ENCODE results near the gene RAG1.

Gene RAG1

GRCh38 chr11:36578458-36578857, 10.7 kb downstream of the RAG1 start:
- no peak overlapping the region for H4K91ac ChIP-seq (ENCODE audit: low read length)
- H3K79me1 ChIP-seq (replicated peaks; ENCODE audit: low read length, poor library complexity, severe bottlenecking), result no peaks in the 10 kb centered on the region
- H3K4me3 ChIP-seq (ENCODE audit: insufficient read depth in 1 of 2, low read depth in 1 of 2, low read length in 2 of 2), result no peak overlapping the region
- peaks cover 0 to 5% of the 10 kb centered on the region in 2 experiments for H3K27me3 ChIP-seq (ENCODE audit: control insufficient read depth in 1 of 2, insufficient read depth in 1 of 2, low read length in 2 of 2)
- H3K27ac ChIP-seq (ENCODE audit: low read length, poor library complexity, severe bottlenecking), result no peak overlapping the region
- H3K14ac ChIP-seq (ENCODE audit: low read length in 2 of 2), result no peak overlapping the region
- H2AK5ac ChIP-seq (ENCODE audit: low read length, severe bottlenecking), result no peak overlapping the region
- H3K9me3 ChIP-seq (ENCODE audit: control insufficient read depth, low read length), result peaks cover 10% of the 10 kb centered on the region
- no peak overlapping the region for H2AFZ ChIP-seq (ENCODE audit: low read depth, low read length)
- H3K23ac ChIP-seq (ENCODE audit: low read length in 2 of 2), result no peak overlapping the region
- peaks cover 4% of the 10 kb centered on the region for H3K4me1 ChIP-seq (ENCODE audit: control insufficient read depth, insufficient read depth, low read depth, low read length)
- no peak overlapping the region for H2BK120ac ChIP-seq (ENCODE audit: low read depth, low read length)
- no peak overlapping the region for H3K18ac ChIP-seq (ENCODE audit: low read depth in 1 of 2, low read length in 2 of 2)
- no peaks in the 10 kb centered on the region for H3K36me3 ChIP-seq (ENCODE audit: control insufficient read depth in 1 of 2, insufficient read depth in 2 of 2, low read depth in 1 of 2, low read length in 2 of 2)
- H2BK12ac ChIP-seq (ENCODE audit: low read length in 2 of 2), result no peak overlapping the region
- no peak overlapping the region for H4K8ac ChIP-seq (ENCODE audit: low read length)
- H3K4me2 ChIP-seq (ENCODE audit: low read length, poor library complexity, severe bottlenecking), result no peak overlapping the region
- no peak overlapping the region for H3K4ac ChIP-seq (ENCODE audit: low read depth in 1 of 2, low read length in 2 of 2)
- H2BK5ac ChIP-seq (ENCODE audit: low read depth, low read length, poor library complexity, severe bottlenecking), result no peak overlapping the region
- DNase-seq, result no peak
- H3K9ac ChIP-seq (ENCODE audit: low read length), result no peak overlapping the region
- no peak overlapping the region for H2BK15ac ChIP-seq (ENCODE audit: low read depth, poor library complexity, severe bottlenecking)
- WGBS, result 67% methylated on average over 1 of the region's 1 CpG

- Histone ChIP-seq H3K4me1 (ENCODE audit: control insufficient read depth, insufficient read depth, low read depth, low read length) (no peaks in the 10 kb centered on the region), H4K91ac (ENCODE audit: low read length) (no peak overlapping the region), H3K27ac (ENCODE audit: low read length, poor library complexity, severe bottlenecking) (no peak overlapping the region), H4K8ac (ENCODE audit: low read length) (no peak overlapping the region), H2BK12ac (ENCODE audit: low read length in 2 of 2) (no peak overlapping the region), H3K4me3 (ENCODE audit: insufficient read depth in 1 of 2, low read depth in 1 of 2, low read length in 2 of 2) (no peak overlapping the region), H2AFZ (ENCODE audit: low read depth, low read length) (no peak overlapping the region), H2BK5ac (ENCODE audit: low read depth, low read length, poor library complexity, severe bottlenecking) (no peak overlapping the region), H3K27me3 (ENCODE audit: control insufficient read depth in 1 of 2, insufficient read depth in 1 of 2, low read length in 2 of 2) (no peaks in the 10 kb centered on the region), H3K9ac (ENCODE audit: low read length) (no peak overlapping the region), H3K14ac (ENCODE audit: low read length in 2 of 2) (no peak overlapping the region), H3K79me1 (replicated peaks; ENCODE audit: low read length, poor library complexity, severe bottlenecking) (no peaks in the 10 kb centered on the region), H3K4ac (ENCODE audit: low read depth in 1 of 2, low read length in 2 of 2) (no peak overlapping the region), H3K18ac (ENCODE audit: low read depth in 1 of 2, low read length in 2 of 2) (no peak overlapping the region), H2BK120ac (ENCODE audit: low read depth, low read length) (no peak overlapping the region), H2BK15ac (ENCODE audit: low read depth, poor library complexity, severe bottlenecking) (no peak overlapping the region), H3K23ac (ENCODE audit: low read length in 2 of 2) (no peak overlapping the region), H3K9me3 (ENCODE audit: control insufficient read depth, low read length) (peaks cover 10% of the 10 kb centered on the region), H3K4me2 (ENCODE audit: low read length, poor library complexity, severe bottlenecking) (no peak overlapping the region), H3K36me3 (ENCODE audit: control insufficient read depth in 1 of 2, insufficient read depth in 2 of 2, low read depth in 1 of 2, low read length in 2 of 2) (no peaks in the 10 kb centered on the region), H2AK5ac (ENCODE audit: low read length, severe bottlenecking) (no peak overlapping the region)
- WGBS, result 48% methylated on average over 2 of the region's 2 CpGs
- no peak for DNase-seq
Observed at GRCh38 chr11:36581536-36581935, 13.7 kb downstream of the RAG1 start.

GRCh38 chr11:36583667-36584066, 15.9 kb downstream of the RAG1 start:
- no peak overlapping the region for H2BK12ac ChIP-seq (ENCODE audit: low read length in 2 of 2)
- no peak overlapping the region for H3K4me3 ChIP-seq (ENCODE audit: insufficient read depth in 1 of 2, low read depth in 1 of 2, low read length in 2 of 2)
- no peak overlapping the region for H2AFZ ChIP-seq (ENCODE audit: low read depth, low read length)
- DNase-seq, result no peak
- H3K4me1 ChIP-seq (ENCODE audit: control insufficient read depth, insufficient read depth, low read depth, low read length), result no peaks in the 10 kb centered on the region
- no peak overlapping the region for H3K27ac ChIP-seq (ENCODE audit: low read length, poor library complexity, severe bottlenecking)
- H2BK120ac ChIP-seq (ENCODE audit: low read depth, low read length), result no peak overlapping the region
- H2BK15ac ChIP-seq (ENCODE audit: low read depth, poor library complexity, severe bottlenecking), result no peak overlapping the region
- 63% methylated on average over 3 of the region's 3 CpGs for WGBS
- no peak overlapping the region for H3K4me2 ChIP-seq (ENCODE audit: low read length, poor library complexity, severe bottlenecking)
- H3K36me3 ChIP-seq (ENCODE audit: control insufficient read depth in 1 of 2, insufficient read depth in 2 of 2, low read depth in 1 of 2, low read length in 2 of 2), result no peaks in the 10 kb centered on the region
- H2AK5ac ChIP-seq (ENCODE audit: low read length, severe bottlenecking), result no peak overlapping the region
- no peak overlapping the region for H3K18ac ChIP-seq (ENCODE audit: low read depth in 1 of 2, low read length in 2 of 2)
- no peak overlapping the region for H3K9ac ChIP-seq (ENCODE audit: low read length)
- no peak overlapping the region for H3K23ac ChIP-seq (ENCODE audit: low read length in 2 of 2)
- no peak overlapping the region for H4K8ac ChIP-seq (ENCODE audit: low read length)
- H3K4ac ChIP-seq (ENCODE audit: low read depth in 1 of 2, low read length in 2 of 2), result no peak overlapping the region
- peaks cover 10% of the 10 kb centered on the region for H3K9me3 ChIP-seq (ENCODE audit: control insufficient read depth, low read length)
- no peak overlapping the region for H2BK5ac ChIP-seq (ENCODE audit: low read depth, low read length, poor library complexity, severe bottlenecking)
- no peak overlapping the region for H3K14ac ChIP-seq (ENCODE audit: low read length in 2 of 2)
- no peaks in the 10 kb centered on the region for H3K27me3 ChIP-seq (ENCODE audit: control insufficient read depth in 1 of 2, insufficient read depth in 1 of 2, low read length in 2 of 2)
- H3K79me1 ChIP-seq (replicated peaks; ENCODE audit: low read length, poor library complexity, severe bottlenecking), result no peaks in the 10 kb centered on the region
- no peak overlapping the region for H4K91ac ChIP-seq (ENCODE audit: low read length)

DNA sequence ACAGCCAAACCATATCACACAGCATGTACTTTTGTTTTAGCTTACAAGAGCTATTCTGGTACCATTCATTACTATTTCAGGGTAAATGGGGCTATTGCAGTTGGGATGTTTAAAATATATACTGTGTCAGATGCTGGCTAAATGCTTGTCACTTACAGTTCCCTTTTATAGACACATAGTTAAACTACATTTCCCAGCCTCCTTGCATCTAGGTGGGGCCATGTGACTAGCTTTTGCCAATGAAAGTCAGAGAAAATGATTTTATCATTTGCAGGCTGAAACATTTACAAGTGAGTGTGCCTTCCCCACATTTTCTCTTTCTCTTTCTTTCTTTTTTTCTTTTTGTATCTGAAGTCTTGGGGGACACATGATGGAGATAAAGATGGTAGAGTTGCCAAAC, 18.7 kb downstream of the RAG1 start:
- no peak overlapping the region for H3K27ac ChIP-seq (ENCODE audit: low read length, poor library complexity, severe bottlenecking)
- H3K27me3 ChIP-seq (ENCODE audit: control insufficient read depth in 1 of 2, insufficient read depth in 1 of 2, low read length in 2 of 2), result peaks cover 0 to 7% of the 10 kb centered on the region in 2 experiments
- H3K9me3 ChIP-seq (ENCODE audit: control insufficient read depth, low read length), result peaks cover 6% of the 10 kb centered on the region
- no peak overlapping the region for H2BK15ac ChIP-seq (ENCODE audit: low read depth, poor library complexity, severe bottlenecking)
- no peak overlapping the region for H3K14ac ChIP-seq (ENCODE audit: low read length in 2 of 2)
- H2BK5ac ChIP-seq (ENCODE audit: low read depth, low read length, poor library complexity, severe bottlenecking), result no peak overlapping the region
- no peak overlapping the region for H4K8ac ChIP-seq (ENCODE audit: low read length)
- DNase-seq, result no peak
- no peak overlapping the region for H2AFZ ChIP-seq (ENCODE audit: low read depth, low read length)
- H2AK5ac ChIP-seq (ENCODE audit: low read length, severe bottlenecking), result no peak overlapping the region
- no peak overlapping the region for H3K4me2 ChIP-seq (ENCODE audit: low read length, poor library complexity, severe bottlenecking)
- no peaks in the 10 kb centered on the region for H3K79me1 ChIP-seq (replicated peaks; ENCODE audit: low read length, poor library complexity, severe bottlenecking)
- H3K23ac ChIP-seq (ENCODE audit: low read length in 2 of 2), result no peak overlapping the region
- H3K9ac ChIP-seq (ENCODE audit: low read length), result no peak overlapping the region
- no peaks in the 10 kb centered on the region for H3K4me1 ChIP-seq (ENCODE audit: control insufficient read depth, insufficient read depth, low read depth, low read length)
- H3K18ac ChIP-seq (ENCODE audit: low read depth in 1 of 2, low read length in 2 of 2), result no peak overlapping the region
- no peak overlapping the region for H4K91ac ChIP-seq (ENCODE audit: low read length)
- no peak overlapping the region for H2BK120ac ChIP-seq (ENCODE audit: low read depth, low read length)
- no peak overlapping the region for H3K4ac ChIP-seq (ENCODE audit: low read depth in 1 of 2, low read length in 2 of 2)
- no peak overlapping the region for H3K4me3 ChIP-seq (ENCODE audit: insufficient read depth in 1 of 2, low read depth in 1 of 2, low read length in 2 of 2)
- H3K36me3 ChIP-seq (ENCODE audit: control insufficient read depth in 1 of 2, insufficient read depth in 2 of 2, low read depth in 1 of 2, low read length in 2 of 2), result no peaks in the 10 kb centered on the region
- no peak overlapping the region for H2BK12ac ChIP-seq (ENCODE audit: low read length in 2 of 2)

Data from mesenchymal stem cell (in vitro differentiated cells and primary cell).